ENCODE data around the gene G6PC1.

GRCh38 chr17:42898147-42898811 is 2.3 kb upstream of the G6PC1 start:
- no peak for TF ChIP-seq EP300 (IDR thresholded peaks at IDR 0.05)
- no peak for TF ChIP-seq CTCF (IDR thresholded peaks at IDR 0.05)
- TF ChIP-seq POLR2A (IDR thresholded peaks at IDR 0.05): no peak
- TF ChIP-seq POLR2AphosphoS5 (IDR thresholded peaks at IDR 0.05): no peak

Measured in gastroesophageal sphincter (tissue), 3 donors.